Measurements from ENCODE around the gene MIEF1.

Gene MIEF1

DNA sequence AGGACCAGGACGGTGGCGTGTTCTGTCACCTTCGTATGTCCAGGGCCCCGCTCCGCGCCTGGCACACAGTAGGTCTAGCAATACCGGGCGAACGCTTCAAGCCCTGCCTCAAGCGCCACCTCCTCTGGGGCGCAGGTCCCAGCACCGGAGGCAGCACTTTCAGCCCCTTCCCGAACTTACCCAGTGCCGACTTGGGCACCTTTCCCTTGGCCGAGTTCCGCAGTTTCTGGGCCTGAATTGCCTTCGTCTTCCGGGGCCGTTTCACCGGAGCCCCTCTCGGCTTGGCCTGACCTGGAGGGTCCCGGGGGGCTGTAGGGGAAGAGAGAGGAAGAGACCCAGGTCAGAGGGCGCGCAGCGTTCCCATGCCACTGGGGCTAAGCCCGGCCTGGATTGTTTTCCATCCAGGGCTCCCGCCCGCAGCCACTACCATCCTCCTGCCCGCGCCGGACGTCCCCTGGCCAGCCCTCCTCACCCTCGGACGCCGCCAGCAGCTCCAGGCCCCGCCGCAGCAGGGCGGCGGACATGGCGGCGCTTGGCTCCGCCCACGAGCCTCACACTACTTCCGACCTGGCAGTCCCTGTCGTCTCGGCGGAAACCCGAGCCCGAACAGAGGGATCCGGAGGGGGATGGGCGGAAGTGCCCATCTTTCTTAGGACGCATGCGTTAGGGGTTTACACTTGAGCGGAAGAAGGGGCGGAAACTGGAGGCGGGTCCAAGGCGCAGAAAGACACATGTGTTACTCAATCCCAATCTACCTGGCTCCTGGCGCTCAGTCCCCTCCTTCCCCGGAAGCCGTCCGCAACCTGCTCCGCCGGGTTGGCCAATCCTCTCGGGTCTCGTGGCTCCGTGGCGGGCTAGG, 30.4 kb downstream of the MIEF1 start, which contains the start of gene RPS19BP1:
TSS of gene RPS19BP1 (minus strand) at position 534 of the 859 bp plus-strand sequence. CDS start at position 524, 10 bp downstream.
- peak; percentile 100 for DNase-seq

DNA sequence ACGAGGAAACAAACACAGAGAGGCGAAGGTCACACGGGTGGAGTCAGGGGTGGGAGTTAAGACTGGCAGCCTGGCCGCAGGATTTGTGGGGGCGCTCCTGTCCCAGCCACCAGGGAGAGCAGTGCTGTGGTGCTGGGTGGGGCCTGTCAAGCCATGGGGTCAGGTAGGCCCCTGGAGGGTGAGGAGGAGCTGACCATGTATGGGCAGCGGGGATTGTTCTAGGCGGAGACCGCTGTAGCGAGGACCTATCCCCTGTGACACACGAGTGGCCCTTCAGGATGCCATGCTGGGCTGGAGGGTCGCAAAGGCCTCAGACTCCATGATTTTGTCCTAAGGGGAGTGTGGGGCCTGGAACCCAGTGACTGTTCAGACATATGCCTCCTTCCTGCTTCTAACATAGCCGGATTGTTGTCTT, 32.0 kb downstream of the MIEF1 start:
- no peak for DNase-seq

DNA sequence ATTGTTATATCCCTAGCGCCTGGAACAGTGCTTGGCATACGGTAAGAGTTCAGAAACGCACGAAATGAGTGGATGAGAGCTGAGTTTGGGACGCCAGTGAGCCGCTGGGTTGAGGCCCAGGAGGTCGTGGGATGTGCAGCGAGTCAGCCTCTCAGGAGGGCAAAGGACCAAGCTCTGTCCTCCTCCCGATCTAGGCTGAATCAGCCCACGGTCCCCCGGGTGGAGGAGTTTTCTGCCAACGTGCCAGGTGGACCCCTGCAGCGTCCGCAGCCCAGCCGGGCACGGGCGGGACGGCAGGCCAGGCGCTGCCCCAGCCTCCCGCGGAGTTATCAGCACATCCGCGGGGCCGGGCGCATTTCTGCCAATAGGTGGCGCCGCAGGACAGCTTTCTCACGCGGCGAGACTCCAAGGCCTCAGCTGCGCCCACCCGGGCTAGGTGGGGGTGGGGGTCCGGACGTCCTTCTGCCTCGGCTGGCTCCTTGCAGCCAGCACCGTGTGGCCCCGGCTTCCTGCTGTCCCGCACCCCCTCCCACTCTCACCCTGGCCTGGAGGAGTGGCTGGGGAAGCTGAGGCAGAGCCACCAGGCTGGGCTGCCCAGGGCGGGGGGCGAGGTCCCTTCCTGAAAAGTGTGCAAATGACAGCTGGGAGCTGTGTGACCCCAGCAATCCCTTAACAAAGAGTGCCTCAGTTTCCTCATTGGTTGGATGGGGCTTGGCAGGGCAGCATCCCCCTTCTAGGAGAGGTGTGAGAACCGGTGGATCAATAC, 32.7 kb downstream of the MIEF1 start:
- DNase-seq: peak; percentile 76

DNA sequence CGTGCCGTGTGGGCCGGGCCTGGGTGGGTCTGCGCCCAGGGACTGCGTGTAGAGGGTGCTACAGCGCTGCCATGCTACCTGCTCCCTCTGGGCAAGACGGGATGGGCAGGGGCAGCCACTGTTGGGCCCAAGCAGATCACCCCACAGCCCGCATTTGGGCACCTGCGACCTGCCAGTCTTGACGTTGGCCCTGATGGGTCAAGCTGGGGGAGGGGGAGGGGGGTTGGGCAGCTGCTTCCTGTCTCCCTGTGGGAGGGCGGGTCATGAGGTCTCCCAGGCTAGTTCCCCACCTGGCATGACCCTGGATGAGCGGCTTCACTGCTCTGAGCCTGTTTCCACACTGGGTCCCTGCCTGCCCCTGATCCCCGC, 33.3 kb downstream of the MIEF1 start:
- no peak for DNase-seq

DNA sequence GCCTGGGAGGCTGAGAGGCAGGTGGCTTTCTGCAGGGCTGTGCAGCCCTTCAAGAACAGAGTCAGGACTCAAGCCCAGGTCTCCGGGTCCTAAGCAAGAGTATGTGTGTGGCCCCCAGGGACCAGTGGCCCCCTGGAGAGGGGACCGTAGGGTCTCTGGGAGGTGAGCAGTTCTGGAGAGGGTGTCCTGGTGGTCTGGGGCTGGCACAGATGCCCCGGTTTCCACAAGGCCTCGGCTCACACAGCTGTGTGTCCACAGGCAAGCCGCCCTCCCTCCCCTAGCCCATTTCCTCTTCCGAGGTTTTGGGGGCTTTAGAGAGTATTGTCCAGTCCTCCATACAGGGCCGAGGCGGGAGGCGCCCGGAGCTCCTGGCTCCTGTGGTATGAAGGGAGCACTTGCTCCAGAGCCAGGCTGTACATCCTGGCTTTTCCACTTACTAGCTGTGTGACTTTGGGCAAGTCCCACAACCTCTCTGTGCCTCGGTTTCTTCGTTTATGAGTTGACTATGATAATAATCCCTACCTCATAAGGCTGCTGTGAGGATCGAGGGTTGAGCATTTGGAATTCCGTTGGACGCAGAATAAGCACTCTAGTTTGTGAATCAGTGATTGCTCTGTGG, 33.9 kb downstream of the MIEF1 start:
- no peak for DNase-seq

DNA sequence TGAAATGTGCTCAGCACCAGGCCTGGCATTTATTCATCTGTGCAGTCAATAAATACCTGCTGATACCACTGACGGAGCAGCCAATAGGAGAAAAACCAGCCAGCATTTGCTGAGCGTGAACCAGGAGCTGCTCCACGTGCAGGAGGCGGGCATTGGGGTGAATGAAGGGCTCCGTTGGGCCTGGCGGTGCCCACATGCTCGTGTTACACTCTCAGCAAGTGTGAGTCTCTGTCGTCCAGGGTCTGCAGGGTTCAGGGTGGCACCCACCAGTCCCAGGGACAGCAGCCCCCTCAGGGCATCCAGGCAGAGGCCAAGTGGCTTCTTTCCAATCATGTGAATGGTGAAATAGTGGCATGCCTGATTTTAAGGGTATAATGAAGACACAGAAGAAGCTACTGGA, 34.6 kb downstream of the MIEF1 start:
- no peak for DNase-seq

DNA sequence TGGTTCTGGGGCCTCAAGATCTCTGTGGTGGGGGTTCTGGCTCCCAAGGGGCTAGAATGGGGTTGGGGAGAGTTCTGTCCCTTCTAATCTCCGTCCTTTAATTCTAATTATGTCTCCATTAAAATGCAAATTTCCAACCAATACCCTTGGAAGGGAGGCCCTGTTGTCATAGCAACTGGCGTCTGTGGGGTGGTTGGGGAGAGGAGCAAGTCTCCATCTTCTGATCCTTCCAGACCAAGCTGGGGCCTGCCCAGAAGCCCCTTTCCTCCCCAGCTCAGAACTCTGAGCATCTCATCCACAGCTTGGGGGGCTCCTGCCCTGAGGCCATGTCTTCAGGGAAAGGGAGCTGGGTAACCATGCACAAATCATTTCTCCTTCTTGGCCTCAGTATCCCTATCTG, 35.9 kb downstream of the MIEF1 start:
- no peak for DNase-seq

DNA sequence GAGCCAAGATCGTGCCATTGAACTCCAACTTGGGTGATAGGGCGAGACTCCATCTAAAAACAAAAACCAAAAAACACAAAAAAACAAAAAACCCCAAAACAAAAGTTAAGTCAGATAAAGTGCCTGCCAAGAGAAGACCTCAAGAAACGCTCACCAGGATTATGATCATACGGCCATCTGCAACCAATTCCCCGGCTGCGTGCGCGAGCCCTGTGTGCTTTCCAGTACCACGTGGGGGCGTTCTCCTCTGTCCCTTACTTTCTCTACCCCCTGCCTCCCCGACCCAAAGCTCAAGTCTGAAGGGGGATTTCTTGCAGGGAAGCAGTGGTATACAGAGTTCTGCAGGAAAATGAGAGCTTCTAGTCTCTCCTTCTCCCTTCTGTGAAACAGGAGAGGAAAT, 41.0 kb downstream of the MIEF1 start:
- DNase-seq: peak; percentile 39

DNA sequence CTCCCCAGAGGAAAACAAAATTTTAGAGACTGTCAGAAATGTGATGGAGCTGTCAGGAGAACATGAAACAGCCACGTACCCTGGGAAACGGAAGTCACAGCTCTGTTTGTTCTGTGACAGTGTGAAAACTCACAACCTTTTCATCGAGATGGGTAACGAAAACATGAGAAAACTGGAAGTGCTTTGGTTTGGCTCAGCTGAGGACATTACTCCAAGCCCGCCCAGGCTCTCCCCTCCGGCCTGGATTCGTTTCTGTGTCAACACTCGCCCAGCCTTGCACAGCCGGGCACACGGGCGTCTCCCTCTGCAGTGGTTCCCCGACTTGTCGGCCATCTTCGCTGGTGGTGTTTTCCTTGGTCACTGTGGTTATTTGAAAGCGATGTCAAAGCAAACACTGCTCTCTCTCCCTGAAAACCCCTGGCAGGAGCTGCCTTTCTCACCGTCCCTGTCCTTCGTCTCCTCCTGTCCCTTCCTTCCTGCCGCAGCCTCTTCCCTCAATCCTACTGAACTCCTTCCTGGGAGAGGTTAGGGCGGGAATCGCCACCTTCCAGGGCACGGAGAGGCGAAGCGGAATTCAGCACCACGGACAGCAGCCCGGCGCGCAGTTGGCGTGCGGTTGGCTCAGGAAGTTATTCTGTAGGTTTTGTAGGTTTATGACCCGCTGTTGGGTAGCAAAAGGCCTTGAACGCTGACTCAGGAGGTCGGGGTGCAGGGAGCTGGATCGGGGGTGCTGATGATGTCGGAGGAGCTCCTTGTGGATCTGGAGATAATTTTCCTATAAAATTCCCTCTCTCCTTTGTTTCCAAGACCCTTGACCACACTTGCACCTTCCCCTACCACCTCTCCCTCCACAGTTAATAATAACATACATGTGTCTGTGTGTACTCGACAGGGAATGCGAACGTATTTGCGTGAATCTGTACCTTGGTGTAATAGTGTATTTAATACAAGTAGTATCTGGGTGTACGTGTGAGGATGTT, 43.6 kb downstream of the MIEF1 start:
- no peak for DNase-seq

DNA sequence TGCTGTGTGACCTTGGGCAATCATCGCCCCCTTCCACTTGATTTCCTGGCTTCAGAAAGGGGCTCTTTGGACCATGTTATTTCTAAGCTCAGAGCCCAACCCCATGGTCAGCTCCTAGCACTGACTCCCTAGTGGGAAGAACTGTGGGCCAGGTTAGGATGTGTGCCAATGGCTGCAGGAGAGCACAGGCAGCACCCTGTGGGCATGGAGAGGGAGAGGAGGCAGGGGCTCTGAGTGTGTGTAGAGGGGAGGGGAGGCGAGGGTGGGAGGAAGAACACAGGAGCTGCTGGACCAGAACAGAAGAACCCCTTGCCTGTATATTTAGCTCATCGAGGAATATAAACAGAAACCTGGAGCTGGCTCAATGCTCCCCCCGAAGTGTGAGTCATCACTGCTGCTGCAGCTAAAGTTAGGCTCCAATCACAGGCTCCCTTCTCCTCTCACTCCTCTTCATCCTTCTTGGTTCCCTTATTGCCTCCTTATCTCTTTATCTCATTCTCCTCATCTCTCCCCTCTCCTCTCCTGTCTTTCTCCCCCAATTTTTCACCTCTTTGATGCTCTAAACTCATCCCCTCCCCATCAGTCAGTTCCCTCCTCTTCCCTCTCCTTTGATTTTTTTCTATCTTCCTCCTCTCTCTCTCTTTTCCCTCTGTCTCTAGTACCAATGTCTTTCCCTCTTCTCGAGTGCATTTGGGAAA, 44.9 kb downstream of the MIEF1 start:
- peak; percentile 50 for DNase-seq

DNA sequence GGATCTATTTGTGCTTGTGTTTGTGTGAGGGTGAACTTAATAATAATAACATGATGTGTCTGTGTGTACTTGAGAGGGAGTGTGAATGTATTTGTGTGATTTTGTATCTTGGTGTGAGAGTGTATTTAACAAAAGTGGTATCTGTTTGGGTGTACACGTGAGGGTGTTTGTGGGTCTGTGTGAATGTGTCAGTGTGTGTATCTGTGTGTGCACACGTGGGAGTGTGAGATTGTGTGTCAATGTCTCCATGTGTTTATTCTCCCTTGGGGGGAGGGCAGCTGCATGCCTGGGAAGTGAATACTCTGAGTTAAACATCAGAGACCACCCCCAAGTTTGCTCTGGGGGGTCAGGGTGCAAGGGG, 45.5 kb downstream of the MIEF1 start:
- no peak for DNase-seq

DNA sequence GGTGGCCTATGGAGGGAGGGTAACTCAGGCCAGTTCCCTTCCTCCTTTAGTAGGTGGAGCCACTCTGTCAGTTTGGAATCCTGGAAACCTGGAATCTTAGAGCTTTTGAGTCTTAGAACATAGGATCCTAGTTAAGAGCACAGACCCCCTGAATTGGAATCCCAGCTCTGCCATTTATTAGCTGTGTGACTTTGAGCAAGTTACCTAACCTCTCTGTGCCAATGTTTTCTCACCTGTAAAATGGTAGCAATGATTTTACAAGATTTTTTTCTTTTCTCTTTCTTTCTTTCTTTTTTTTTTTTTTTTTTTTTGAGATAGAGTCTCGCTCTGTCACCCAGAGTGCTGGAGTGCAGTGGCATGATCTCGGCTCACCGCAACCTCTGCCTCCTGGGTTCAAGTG, 51.3 kb downstream of the MIEF1 start:
- no peak for DNase-seq

DNA sequence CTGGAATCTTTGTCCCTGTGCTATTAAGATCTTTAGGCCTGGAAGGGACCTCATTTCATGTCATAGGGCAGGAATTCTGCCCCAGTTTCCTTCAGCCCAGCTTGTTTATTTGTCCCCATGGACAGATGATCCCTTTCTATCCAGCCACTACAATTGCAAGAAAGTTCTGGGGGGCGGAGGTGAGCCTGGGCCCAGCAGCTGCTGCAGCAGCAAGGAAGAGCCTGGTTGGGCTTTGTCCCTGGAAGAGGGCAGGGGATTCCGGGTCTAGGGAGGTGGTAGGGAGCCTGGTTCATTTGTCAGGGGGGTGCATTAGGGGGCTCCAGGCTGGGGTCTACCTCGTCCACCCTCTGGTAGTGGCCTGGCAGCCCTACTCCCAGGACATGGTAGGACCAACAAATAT, 52.1 kb downstream of the MIEF1 start:
- DNase-seq: no peak

DNA sequence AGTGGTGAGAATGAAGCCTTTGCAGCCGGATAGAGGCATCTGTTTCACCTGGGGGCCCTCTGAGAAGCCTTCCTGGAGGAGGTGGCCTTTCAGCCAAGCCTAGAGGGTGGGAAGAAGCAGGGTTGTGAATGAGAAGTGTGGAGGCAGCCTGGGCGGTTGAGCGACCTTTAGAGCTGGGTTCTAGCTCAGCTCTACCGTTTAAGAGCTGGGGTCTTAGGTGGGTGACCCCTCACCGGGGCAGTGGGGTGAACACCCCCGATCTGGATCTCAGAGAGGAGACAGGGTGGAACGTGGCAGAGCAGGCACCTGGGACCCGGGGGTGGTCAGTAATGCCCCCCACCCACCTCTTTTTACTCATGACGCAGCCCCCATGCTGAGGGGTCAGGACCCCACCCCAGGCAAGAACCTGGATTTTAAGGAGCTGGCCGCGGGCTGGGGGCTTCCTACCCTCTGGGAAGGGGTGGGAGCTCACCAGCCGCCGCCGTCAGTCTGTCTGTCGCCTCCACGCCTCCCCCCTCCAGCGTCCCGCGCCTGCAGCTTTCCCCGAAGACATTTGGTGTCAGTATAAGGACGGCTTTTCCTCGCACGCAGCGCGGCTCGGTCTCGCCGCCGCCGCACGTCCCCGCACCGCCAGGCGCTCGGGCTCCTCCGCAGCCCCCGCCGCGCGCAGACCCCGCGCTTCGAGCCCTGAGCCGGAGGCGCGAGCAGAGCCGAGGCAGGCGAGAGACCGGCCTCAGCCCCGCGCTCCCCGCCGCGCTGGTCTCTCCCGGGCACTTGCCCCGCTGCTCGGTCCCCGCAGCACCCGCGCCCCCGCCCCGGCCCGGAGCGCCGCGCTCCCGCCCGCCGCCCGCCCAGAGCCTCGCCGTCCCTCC, 55.1 kb downstream of the MIEF1 start:
- no peak for DNase-seq

DNA sequence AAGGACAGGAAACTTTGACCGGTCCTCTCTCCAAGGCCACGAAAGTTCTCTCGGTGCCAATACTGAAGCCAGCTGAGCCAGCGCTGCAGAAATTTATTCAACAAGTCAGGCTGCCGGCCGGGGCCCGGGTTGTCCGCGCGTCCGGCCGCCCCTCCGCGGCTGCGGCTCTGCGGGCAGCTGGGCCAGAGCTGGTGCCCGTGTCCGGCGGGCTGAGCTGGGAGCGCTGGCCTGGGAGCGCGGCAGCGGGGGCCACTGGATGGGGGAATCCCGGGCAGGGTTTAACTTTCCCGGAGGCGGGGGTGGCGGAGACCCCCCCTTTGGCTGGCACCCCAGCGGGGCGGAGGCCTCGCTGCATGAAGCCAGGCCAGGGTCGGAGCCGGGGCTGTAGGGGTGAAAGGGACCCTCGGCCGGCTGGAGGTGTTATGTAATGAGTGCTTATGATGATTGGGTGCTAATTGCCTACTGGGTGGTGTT, 56.2 kb downstream of the MIEF1 start:
- no peak for DNase-seq

DNA sequence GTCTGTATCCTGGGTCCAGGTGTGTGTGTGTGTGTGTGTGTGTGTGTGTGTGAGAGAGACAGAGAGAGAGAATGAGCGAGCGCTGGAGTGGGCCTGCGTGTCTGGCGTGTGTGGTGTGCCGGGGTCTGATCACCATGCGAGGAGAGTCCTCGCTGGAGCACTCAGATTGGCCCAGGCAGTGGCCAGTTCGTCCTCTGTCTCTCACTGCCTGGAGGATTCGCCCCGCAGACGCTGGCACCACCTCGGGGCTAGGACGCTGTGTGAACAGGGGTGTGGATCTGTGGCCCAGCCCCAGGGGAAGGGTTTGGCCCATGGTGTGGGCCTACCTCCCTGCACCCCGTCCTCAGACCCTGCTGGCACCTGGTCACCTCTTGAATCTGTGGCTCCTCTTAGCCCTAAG, 56.9 kb downstream of the MIEF1 start:
- DNase-seq: no peak

DNA sequence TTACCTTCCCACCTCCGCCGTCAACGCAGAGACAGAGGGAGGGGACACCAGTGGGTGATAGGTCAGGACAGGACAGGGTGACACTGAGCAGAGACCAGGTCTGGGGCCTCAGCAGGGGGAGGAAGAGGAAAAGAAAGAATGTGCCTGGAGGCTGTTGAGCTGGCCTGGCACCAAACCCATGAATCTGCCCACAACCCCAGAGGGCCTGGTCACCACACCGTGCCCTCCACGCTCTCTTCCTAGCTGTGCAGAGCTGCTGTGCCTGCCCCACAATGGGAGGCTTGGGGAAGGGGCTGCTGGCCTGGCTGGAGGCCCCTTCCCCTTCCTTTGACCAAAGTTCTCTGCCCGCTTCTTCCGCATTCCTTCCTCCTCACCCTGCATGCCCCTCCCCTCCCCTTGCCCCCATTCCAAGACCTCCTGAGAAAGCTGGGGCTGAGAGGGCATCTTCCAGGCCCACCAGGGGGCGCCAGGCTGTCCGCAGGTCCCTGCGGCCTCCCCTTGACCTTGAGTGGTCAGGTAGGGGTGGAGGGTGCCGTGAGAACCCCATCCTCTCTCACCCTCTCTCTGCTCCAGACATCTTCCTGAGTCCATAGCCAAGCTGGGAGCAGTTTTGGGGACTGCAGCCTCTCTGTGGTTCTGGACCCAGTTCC, 57.5 kb downstream of the MIEF1 start:
- DNase-seq: peak; percentile 52

DNA sequence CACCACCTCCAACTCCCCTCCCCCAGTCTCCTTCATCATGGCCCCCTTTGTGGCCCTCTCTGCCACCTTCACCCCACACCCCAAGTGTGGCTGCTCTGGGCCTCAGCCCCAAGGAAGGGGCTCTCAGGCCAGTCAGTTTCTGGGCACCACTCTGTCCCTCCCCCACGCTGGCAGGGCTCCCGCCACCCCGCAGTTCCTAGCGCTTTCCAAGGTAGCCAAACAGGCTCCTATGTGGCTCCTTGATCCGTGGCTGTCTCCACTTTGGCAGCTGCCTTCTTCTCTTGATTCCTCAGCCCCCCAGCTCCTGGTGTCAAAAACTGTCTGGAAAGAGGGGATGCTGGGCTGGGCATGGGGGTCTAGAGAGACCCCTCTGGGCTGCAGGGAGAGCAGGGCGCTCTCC, 58.0 kb downstream of the MIEF1 start:
- no peak for DNase-seq

DNA sequence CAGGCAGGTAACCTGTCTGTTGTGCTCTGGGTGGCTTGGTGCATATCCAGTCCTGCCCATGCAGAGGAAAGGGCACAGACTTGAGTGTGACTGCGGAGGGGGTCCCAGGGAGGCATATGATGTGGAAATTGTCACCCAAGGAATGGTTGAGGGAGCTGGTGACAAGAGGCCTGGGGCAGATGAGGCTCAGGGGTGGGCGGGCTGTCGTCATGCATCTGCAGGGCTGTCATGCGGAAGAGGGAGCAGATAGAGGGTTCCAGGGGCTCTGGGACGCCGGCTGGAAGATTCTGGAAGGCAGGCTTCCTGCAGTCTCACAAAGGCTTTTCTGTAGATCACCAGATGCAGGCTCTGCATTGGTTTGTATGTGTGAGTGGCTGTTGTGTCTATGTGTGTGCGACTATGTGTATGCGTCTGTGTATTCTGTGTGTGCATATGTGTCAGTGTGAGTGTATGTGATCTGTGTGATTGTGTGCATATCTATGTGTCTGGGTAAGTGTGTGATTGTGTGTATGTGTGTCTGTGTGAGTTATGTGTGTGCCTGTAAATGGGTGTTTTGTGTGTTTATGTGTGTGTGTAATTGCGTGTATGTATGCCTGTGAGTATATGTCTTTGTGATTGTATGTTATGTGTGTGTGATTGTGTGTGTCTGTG, 60.9 kb downstream of the MIEF1 start:
- no peak for DNase-seq
